Measurements from ENCODE around the gene TRPT1.

Gene TRPT1

GRCh38 chr11:64183890-64184289, 42.1 kb downstream of the TRPT1 start:
- in situ Hi-C loops (cut with HindIII; ENCODE audit: low sequenced_read_pairs): no loop called here

- in situ Hi-C loops (cut with HindIII; ENCODE audit: low sequenced_read_pairs): no loop called here
These were observed 44.2 kb downstream of the TRPT1 start for GRCh38 chr11:64181506-64182411.

- in situ Hi-C loops (cut with HindIII; ENCODE audit: low sequenced_read_pairs): no loop called here
These were observed 45.1 kb downstream of the TRPT1 start for GRCh38 chr11:64180891-64181290.

- in situ Hi-C loops (cut with HindIII; ENCODE audit: low sequenced_read_pairs): no loop called here
These were observed 46.9 kb downstream of the TRPT1 start for GRCh38 chr11:64178951-64179639.

- in situ Hi-C loops (cut with HindIII; ENCODE audit: low sequenced_read_pairs): no loop called here
These were observed 47.8 kb downstream of the TRPT1 start for GRCh38 chr11:64178203-64178602.

- in situ Hi-C loops (cut with HindIII; ENCODE audit: low sequenced_read_pairs): no loop called here
These were observed 49.2 kb downstream of the TRPT1 start for GRCh38 chr11:64176751-64177150.
